ENCODE results near the gene PHGDH. TPM values are rescaled to one million over a fixed set of nuclear protein-coding genes. Genes with fewer than 3 reads are reported as not detected.

The PHGDH gene
- total RNA-seq, 1 experiment from 2014 or later, result 373 TPM

DNA sequence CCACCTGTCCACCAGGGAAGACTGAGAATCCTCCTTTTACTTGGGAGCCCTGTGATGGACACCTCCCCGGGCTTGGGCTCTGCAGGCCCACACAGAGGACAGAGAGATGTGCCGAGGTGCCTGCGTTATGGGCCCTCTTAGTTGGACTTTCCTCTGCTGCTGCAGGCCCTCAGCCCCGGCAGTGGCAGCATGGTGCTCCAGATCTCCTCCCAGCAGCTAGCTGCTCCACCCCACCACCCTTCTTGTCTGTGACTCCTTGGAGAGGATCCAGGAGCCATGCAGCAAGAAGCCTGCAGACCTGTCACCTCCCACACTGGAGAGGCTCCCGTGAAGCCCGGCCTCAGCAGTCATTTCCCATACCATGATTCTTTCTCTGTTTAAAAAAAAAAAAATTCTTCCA is 27.4 kb downstream of the PHGDH start:
- Histone ChIP-seq H3K4me3 (no peak overlapping the region), H3K36me3 (ENCODE audit: low read depth) (peaks cover 59% of the 10 kb centered on the region), H2AFZ (no peak overlapping the region), H4K20me1 (ENCODE audit: insufficient read depth) (peaks cover 50% of the 10 kb centered on the region), H3K9me2 (ENCODE audit: insufficient read depth) (no peaks in the 10 kb centered on the region), H3K9me3 (ENCODE audit: insufficient read depth, low read depth) (no peaks in the 10 kb centered on the region), H3K4me2 (no peak overlapping the region), H3F3A (ENCODE audit: insufficient read depth, low read depth) (peaks cover 43% of the 10 kb centered on the region; the same call in 1 of the 2 replicates), H3K4me1 (replicated peaks; ENCODE audit: insufficient read depth) (no peaks in the 10 kb centered on the region), H3K27me3 (ENCODE audit: insufficient read depth, low read depth) (no peaks in the 10 kb centered on the region), H3K27ac (no peak overlapping the region), H3K79me2 (ENCODE audit: low read depth) (no peaks in the 10 kb centered on the region)
- intact Hi-C loops (cut with micrococcal nuclease; ENCODE audit: unreplicated experiment), result no loop called here
- ChIA-PET POLR2A (ENCODE audit: unreplicated experiment) (no interaction called here), CTCF (no interaction called here)
- no TSS peak for BruUV-seq (replicated peaks)
- no peak for DNase-seq
- TF ChIP-seq, protein P1, sequence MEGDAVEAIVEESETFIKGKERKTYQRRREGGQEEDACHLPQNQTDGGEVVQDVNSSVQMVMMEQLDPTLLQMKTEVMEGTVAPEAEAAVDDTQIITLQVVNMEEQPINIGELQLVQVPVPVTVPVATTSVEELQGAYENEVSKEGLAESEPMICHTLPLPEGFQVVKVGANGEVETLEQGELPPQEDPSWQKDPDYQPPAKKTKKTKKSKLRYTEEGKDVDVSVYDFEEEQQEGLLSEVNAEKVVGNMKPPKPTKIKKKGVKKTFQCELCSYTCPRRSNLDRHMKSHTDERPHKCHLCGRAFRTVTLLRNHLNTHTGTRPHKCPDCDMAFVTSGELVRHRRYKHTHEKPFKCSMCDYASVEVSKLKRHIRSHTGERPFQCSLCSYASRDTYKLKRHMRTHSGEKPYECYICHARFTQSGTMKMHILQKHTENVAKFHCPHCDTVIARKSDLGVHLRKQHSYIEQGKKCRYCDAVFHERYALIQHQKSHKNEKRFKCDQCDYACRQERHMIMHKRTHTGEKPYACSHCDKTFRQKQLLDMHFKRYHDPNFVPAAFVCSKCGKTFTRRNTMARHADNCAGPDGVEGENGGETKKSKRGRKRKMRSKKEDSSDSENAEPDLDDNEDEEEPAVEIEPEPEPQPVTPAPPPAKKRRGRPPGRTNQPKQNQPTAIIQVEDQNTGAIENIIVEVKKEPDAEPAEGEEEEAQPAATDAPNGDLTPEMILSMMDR (conservative IDR thresholded peaks at IDR 0.05), result no peak
- TF ChIP-seq EZH2 (IDR thresholded peaks at IDR 0.05; ENCODE audit: low read depth), result no peak

GRCh38 chr1:119740261-119740660 is 28.5 kb downstream of the PHGDH start:
- H3K36me3 ChIP-seq (ENCODE audit: low read depth), result peaks cover 48% of the 10 kb centered on the region
- H3K9me2 ChIP-seq (ENCODE audit: insufficient read depth), result no peaks in the 10 kb centered on the region
- no peak overlapping the region for H2AFZ ChIP-seq
- H3K27me3 ChIP-seq (ENCODE audit: insufficient read depth, low read depth), result no peaks in the 10 kb centered on the region
- BruUV-seq (replicated peaks), result no TSS peak
- DNase-seq, result no peak
- ChIA-PET CTCF (no interaction called here), POLR2A (ENCODE audit: unreplicated experiment) (no interaction called here)
- H4K20me1 ChIP-seq (ENCODE audit: insufficient read depth), result peaks cover 44% of the 10 kb centered on the region
- intact Hi-C loops (cut with micrococcal nuclease; ENCODE audit: unreplicated experiment), result loop anchor here (5.0 to 10.0 kb wide), 2 partner anchors 128 to 205 kb away; no protein-coding TSS in a partner anchor
- H3K27ac ChIP-seq, result no peak overlapping the region
- no peak overlapping the region for H3K4me3 ChIP-seq
- no peak overlapping the region for H3K4me2 ChIP-seq
- TF ChIP-seq, protein P1 (conservative IDR thresholded peaks at IDR 0.05), result no peak
- no peak for TF ChIP-seq EZH2 (IDR thresholded peaks at IDR 0.05; ENCODE audit: low read depth)
- H3F3A ChIP-seq (ENCODE audit: insufficient read depth, low read depth), result peaks cover 53% of the 10 kb centered on the region; the same call in 1 of the 2 replicates
- no peaks in the 10 kb centered on the region for H3K79me2 ChIP-seq (ENCODE audit: low read depth)
- H3K9me3 ChIP-seq (ENCODE audit: insufficient read depth, low read depth), result no peaks in the 10 kb centered on the region
- no peaks in the 10 kb centered on the region for H3K4me1 ChIP-seq (replicated peaks; ENCODE audit: insufficient read depth)

- ChIA-PET CTCF (no interaction called here), POLR2A (ENCODE audit: unreplicated experiment) (no interaction called here)
- Histone ChIP-seq H3K4me2 (no peak overlapping the region), H3K9me3 (ENCODE audit: insufficient read depth, low read depth) (no peaks in the 10 kb centered on the region), H2AFZ (no peak overlapping the region), H3K27me3 (ENCODE audit: insufficient read depth, low read depth) (no peaks in the 10 kb centered on the region), H3K9me2 (ENCODE audit: insufficient read depth) (no peaks in the 10 kb centered on the region), H4K20me1 (ENCODE audit: insufficient read depth) (peaks cover 40% of the 10 kb centered on the region), H3K4me1 (replicated peaks; ENCODE audit: insufficient read depth) (no peaks in the 10 kb centered on the region), H3K27ac (no peak overlapping the region), H3K79me2 (ENCODE audit: low read depth) (no peaks in the 10 kb centered on the region), H3K36me3 (ENCODE audit: low read depth) (peaks cover 39% of the 10 kb centered on the region), H3F3A (ENCODE audit: insufficient read depth, low read depth) (peaks cover 52% of the 10 kb centered on the region; the same call in 1 of the 2 replicates), H3K4me3 (no peak overlapping the region)
- intact Hi-C loops (cut with micrococcal nuclease; ENCODE audit: unreplicated experiment), result loop anchor here (5.0 to 10.0 kb wide), 2 partner anchors 129 to 204 kb away; no protein-coding TSS in a partner anchor
- TF ChIP-seq, protein P1 (conservative IDR thresholded peaks at IDR 0.05), result no peak
- TF ChIP-seq EZH2 (IDR thresholded peaks at IDR 0.05; ENCODE audit: low read depth), result no peak
- DNase-seq, result no peak
- no TSS peak for BruUV-seq (replicated peaks)
These were observed 29.4 kb downstream of the PHGDH start for GRCh38 chr1:119740896-119741780.
